GM12801 (cell line): ENCODE measurements around the gene GRIK2.

Experiments used
- CTCF ChIP-seq: IDR thresholded peaks from one replicate; pipeline ENCODE4 v1.5.1; 2011; ENCODE audit warnings: control low read depth; ENCODE audit not compliant: insufficient read length; ENCODE audit errors: extremely low read depth

The GRIK2 gene

GRCh38 chr6:102039441-102039840 lies 645.9 kb downstream of the GRIK2 start:
- no peak for TF ChIP-seq CTCF

GRCh38 chr6:102051001-102051400 lies 657.5 kb downstream of the GRIK2 start:
- TF ChIP-seq CTCF, result no peak

- TF ChIP-seq CTCF, result no peak
Observed at GRCh38 chr6:102051720-102052119, 658.2 kb downstream of the GRIK2 start.

GRCh38 chr6:102064142-102064541 lies 670.6 kb downstream of the GRIK2 start:
- no peak for TF ChIP-seq CTCF

- no peak for TF ChIP-seq CTCF
Observed at GRCh38 chr6:102066301-102066700, 672.8 kb downstream of the GRIK2 start.

- TF ChIP-seq CTCF, result no peak
Observed at GRCh38 chr6:102068349-102068929, 674.9 kb downstream of the GRIK2 start.

GRCh38 chr6:102075539-102075938 lies 682.0 kb downstream of the GRIK2 start:
- TF ChIP-seq CTCF, result no peak
